Osteoblast (primary cell): ENCODE measurements around the gene GPR17. TPM values are rescaled to one million over a fixed set of nuclear protein-coding genes. Genes with fewer than 3 reads are reported as not detected.

Experiments used
- DNase-seq: peaks from one replicate; pipeline ENCODE4 v3.0.0; 2011; ENCODE audit warnings: low spot score, mixed read lengths; ENCODE audit not compliant: insufficient read length; ENCODE audit errors: missing footprints
- H2AFZ ChIP-seq: 2 replicates; pipeline ENCODE4 v1.6.0; 2011; ENCODE audit warnings: mild to moderate bottlenecking, low read length
- H3K27ac ChIP-seq: 2 replicates; pipeline ENCODE4 v1.5.1; 2011; ENCODE audit warnings: mild to moderate bottlenecking, low read depth, low read length, moderate library complexity
- H3K27me3 ChIP-seq: 2 replicates; pipeline ENCODE4 v1.6.0; 2012; ENCODE audit warnings: mild to moderate bottlenecking, control low read depth, inconsistent platforms, low read length, moderate library complexity; ENCODE audit not compliant: insufficient read depth
- H3K36me3 ChIP-seq: 2 replicates; pipeline ENCODE4 v1.5.1; 2011; ENCODE audit warnings: mild to moderate bottlenecking, low read length, control low read depth, moderate library complexity; ENCODE audit not compliant: insufficient read depth
- H3K4me1 ChIP-seq: 2 replicates; pipeline ENCODE4 v1.5.1; 2011; ENCODE audit warnings: mild to moderate bottlenecking, low read length, control low read depth, moderate library complexity; ENCODE audit not compliant: insufficient read depth
- H3K4me2 ChIP-seq: 2 replicates; pipeline ENCODE4 v1.6.0; 2011; ENCODE audit warnings: mild to moderate bottlenecking, low read length; ENCODE audit not compliant: insufficient read depth
- H3K4me3 ChIP-seq: fragments of 200-600 bp; sonication (generic); 3 replicates; pipeline ENCODE4 v1.5.1; 2012; ENCODE audit warnings: mild to moderate bottlenecking, low read length, inconsistent platforms; ENCODE audit not compliant: insufficient read depth
- H3K79me2 ChIP-seq: 2 replicates; pipeline ENCODE4 v1.6.0; 2012; ENCODE audit warnings: mild to moderate bottlenecking, low read length, control low read depth, inconsistent platforms; ENCODE audit not compliant: insufficient read depth
- H3K9me3 ChIP-seq: 2 replicates; pipeline ENCODE4 v1.5.1; 2011; ENCODE audit warnings: low read depth, low read length, control low read depth
- H4K20me1 ChIP-seq: 2 replicates; pipeline ENCODE4 v1.6.0; 2012; ENCODE audit warnings: mild to moderate bottlenecking, low read length, control low read depth; ENCODE audit not compliant: insufficient read depth
- CTCF ChIP-seq: IDR thresholded peaks from 2 replicates; pipeline ENCODE4 v1.5.1; 2011; ENCODE audit warnings: mild to moderate bottlenecking, low read depth, low read length, moderate library complexity; ENCODE audit errors: extremely low read depth
- total RNA-seq: library from RNA; depleted of rRNA; stranded (reverse); fragments of >200 nt; gene quantifications from 2 replicates; pipeline ENCODE4 v1.2.3, GENCODE V29; 2012

GPR17 gene
- total RNA-seq, 1 donor, result not detected

- H3K4me2 ChIP-seq, result no peak overlapping the region
- H3K27me3 ChIP-seq, result no peaks in the 10 kb centered on the region
- DNase-seq, result no peak
- no peak overlapping the region for H3K27ac ChIP-seq
- no peaks in the 10 kb centered on the region for H4K20me1 ChIP-seq
- no peak overlapping the region for H3K4me3 ChIP-seq
- H2AFZ ChIP-seq, result no peak overlapping the region
- no peaks in the 10 kb centered on the region for H3K36me3 ChIP-seq
- no peak for TF ChIP-seq CTCF
- H3K9me3 ChIP-seq, result no peaks in the 10 kb centered on the region
- peaks cover 6% of the 10 kb centered on the region for H3K4me1 ChIP-seq
- H3K79me2 ChIP-seq, result no peaks in the 10 kb centered on the region
Measured at GRCh38 chr2:127645026-127645394, 943 bp upstream of the GPR17 start.

- TF ChIP-seq CTCF, result no peak
- no peaks in the 10 kb centered on the region for H3K36me3 ChIP-seq
- DNase-seq, result no peak
- H3K9me3 ChIP-seq, result no peaks in the 10 kb centered on the region
- H3K4me1 ChIP-seq, result peaks cover 6% of the 10 kb centered on the region
- H4K20me1 ChIP-seq, result no peaks in the 10 kb centered on the region
- H3K27ac ChIP-seq, result no peak overlapping the region
- H3K27me3 ChIP-seq, result no peaks in the 10 kb centered on the region
- no peaks in the 10 kb centered on the region for H3K79me2 ChIP-seq
- no peak overlapping the region for H2AFZ ChIP-seq
- H3K4me2 ChIP-seq, result no peak overlapping the region
- no peak overlapping the region for H3K4me3 ChIP-seq
Measured at GRCh38 chr2:127646487-127647241, 711 bp downstream of the GPR17 start.

- TF ChIP-seq CTCF, result no peak
- Histone ChIP-seq H3K9me3 (no peaks in the 10 kb centered on the region), H3K4me1 (peaks cover 6% of the 10 kb centered on the region), H3K79me2 (no peaks in the 10 kb centered on the region), H4K20me1 (no peaks in the 10 kb centered on the region), H2AFZ (no peak overlapping the region), H3K36me3 (no peaks in the 10 kb centered on the region), H3K4me3 (no peak overlapping the region), H3K4me2 (no peak overlapping the region), H3K27me3 (no peaks in the 10 kb centered on the region), H3K27ac (no peak overlapping the region)
- DNase-seq, result no peak
Measured at GRCh38 chr2:127647242-127648190, 1.6 kb downstream of the GPR17 start.

- Histone ChIP-seq H3K79me2 (no peaks in the 10 kb centered on the region), H4K20me1 (no peaks in the 10 kb centered on the region), H2AFZ (no peak overlapping the region), H3K4me2 (no peak overlapping the region), H3K27ac (no peak overlapping the region), H3K36me3 (no peaks in the 10 kb centered on the region), H3K4me3 (no peak overlapping the region), H3K4me1 (peaks cover 6% of the 10 kb centered on the region), H3K9me3 (no peaks in the 10 kb centered on the region), H3K27me3 (no peaks in the 10 kb centered on the region)
- no peak for DNase-seq
- no peak for TF ChIP-seq CTCF
Measured at GRCh38 chr2:127648321-127648720, 2.4 kb downstream of the GPR17 start.
